ENCODE results near the gene HBS1L. TPM values are rescaled to one million over a fixed set of nuclear protein-coding genes. Genes with fewer than 3 reads are reported as not detected.

Gene HBS1L
- total RNA-seq, 2 experiments from 2014 or later = 71.5 to 74.7 TPM

- no peak overlapping the region for H3K27ac Mint-ChIP-seq
- no peaks in the 10 kb centered on the region for H3K9me3 Mint-ChIP-seq
- H3K4me3 Mint-ChIP-seq = no peak overlapping the region
- DNase-seq = no peak
- ChIA-PET CTCF (interaction anchor here (0.8 kb wide), 1 partner anchor 8 kb away, joined by 3 read pairs; no protein-coding TSS in a partner anchor), POLR2A (no interaction called here)
- H3K36me3 Mint-ChIP-seq (ENCODE audit: low read depth) = no peaks in the 10 kb centered on the region
- no peaks in the 10 kb centered on the region for H3K27me3 Mint-ChIP-seq
- peaks cover 3% of the 10 kb centered on the region for H3K4me1 Mint-ChIP-seq
Observed at GRCh38 chr6:134932535-134933470, 121.8 kb downstream of the HBS1L start.

- POLR2A ChIA-PET = no interaction called here
- CTCF ChIA-PET = interaction anchor here (0.8 kb wide), 1 partner anchor 9 kb away, joined by 3 read pairs; no protein-coding TSS in a partner anchor
- H3K4me1 Mint-ChIP-seq = peaks cover 6% of the 10 kb centered on the region
- H3K4me3 Mint-ChIP-seq = no peak overlapping the region
- no peaks in the 10 kb centered on the region for H3K9me3 Mint-ChIP-seq
- H3K27ac Mint-ChIP-seq = no peak overlapping the region
- no peak for DNase-seq
- H3K27me3 Mint-ChIP-seq = no peaks in the 10 kb centered on the region
- H3K36me3 Mint-ChIP-seq (ENCODE audit: low read depth) = no peaks in the 10 kb centered on the region
Observed at GRCh38 chr6:134932098-134932497, 122.5 kb downstream of the HBS1L start.

- Mint-ChIP-seq H3K4me3 (no peak overlapping the region), H3K27ac (no peak overlapping the region), H3K9me3 (no peaks in the 10 kb centered on the region), H3K36me3 (ENCODE audit: low read depth) (no peaks in the 10 kb centered on the region), H3K4me1 (peaks cover 6% of the 10 kb centered on the region), H3K27me3 (no peaks in the 10 kb centered on the region)
- POLR2A ChIA-PET = interaction anchor here (0.6 kb wide), 1 partner anchor 283 kb away, joined by 3 read pairs; no protein-coding TSS in a partner anchor
- no peak for DNase-seq
- CTCF ChIA-PET = interaction anchor here (0.6 kb wide), 1 partner anchor 11 kb away, joined by 3 read pairs; no protein-coding TSS in a partner anchor
Observed at GRCh38 chr6:134930463-134930862, 124.2 kb downstream of the HBS1L start.

- H3K36me3 Mint-ChIP-seq (ENCODE audit: low read depth) = no peaks in the 10 kb centered on the region
- CTCF ChIA-PET = interaction anchor here (1.0 kb wide), 2 partner anchors 9 to 19 kb away, joined by 3 read pairs; no protein-coding TSS in a partner anchor
- POLR2A ChIA-PET = no interaction called here
Observed at GRCh38 chr6:134928151-134928900, 126.3 kb downstream of the HBS1L start.

GRCh38 chr6:134925800-134926199, 128.8 kb downstream of the HBS1L start:
- DNase-seq = no peak
- Mint-ChIP-seq H3K4me1 (peaks cover 6% of the 10 kb centered on the region), H3K9me3 (no peaks in the 10 kb centered on the region), H3K36me3 (ENCODE audit: low read depth) (no peaks in the 10 kb centered on the region), H3K27me3 (no peaks in the 10 kb centered on the region), H3K4me3 (no peak overlapping the region), H3K27ac (no peak overlapping the region)
- POLR2A ChIA-PET = no interaction called here
- CTCF ChIA-PET = interaction anchor here (0.6 kb wide), 1 partner anchor 844 kb away, joined by 3 read pairs; no protein-coding TSS in a partner anchor

More at GRCh38 chr6:134928151-134928900, 126.3 kb downstream of the HBS1L start:
- no peak for DNase-seq
- H3K4me1 Mint-ChIP-seq = peaks cover 6% of the 10 kb centered on the region
- no peak overlapping the region for H3K4me3 Mint-ChIP-seq
- H3K27me3 Mint-ChIP-seq = no peaks in the 10 kb centered on the region
- no peaks in the 10 kb centered on the region for H3K9me3 Mint-ChIP-seq
- no peak overlapping the region for H3K27ac Mint-ChIP-seq

DNA sequence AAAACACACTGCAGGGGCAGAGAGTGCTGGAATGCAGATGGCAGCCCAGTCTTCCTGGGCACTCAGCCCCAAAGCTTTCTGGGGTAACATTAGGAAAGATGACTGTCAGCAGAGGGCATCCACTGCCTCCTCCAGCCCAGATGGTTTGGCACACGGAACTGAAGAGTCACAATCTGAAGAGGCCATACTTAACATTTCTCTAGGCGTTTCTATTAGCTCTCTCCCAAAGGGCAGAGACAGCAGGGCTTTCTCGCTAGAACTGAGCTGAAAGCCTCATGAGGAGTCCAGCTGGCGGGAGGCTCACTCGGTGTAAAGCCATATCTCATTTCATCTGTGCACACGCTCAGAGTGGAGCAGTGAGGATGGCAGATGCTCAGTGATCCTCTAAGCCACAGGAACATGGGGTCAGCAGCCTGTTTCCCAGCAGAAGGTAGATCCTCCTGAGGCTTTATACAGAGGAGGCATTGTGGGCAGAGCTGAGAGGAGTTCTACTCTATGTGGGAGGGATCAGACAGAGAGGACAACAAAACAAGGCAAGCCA, 132.8 kb downstream of the HBS1L start:
- no peak overlapping the region for H3K4me3 Mint-ChIP-seq
- ChIA-PET POLR2A (no interaction called here), CTCF (interaction anchor here (1.1 kb wide), 1 partner anchor 13 kb away, joined by 3 read pairs; no protein-coding TSS in a partner anchor)
- no peaks in the 10 kb centered on the region for H3K4me1 Mint-ChIP-seq
- H3K27ac Mint-ChIP-seq = no peak overlapping the region
- H3K9me3 Mint-ChIP-seq = no peaks in the 10 kb centered on the region
- H3K36me3 Mint-ChIP-seq (ENCODE audit: low read depth) = no peaks in the 10 kb centered on the region
- no peaks in the 10 kb centered on the region for H3K27me3 Mint-ChIP-seq
- DNase-seq = no peak

- DNase-seq = no peak
Observed at GRCh38 chr6:134921276-134921675, 133.3 kb downstream of the HBS1L start.

DNA sequence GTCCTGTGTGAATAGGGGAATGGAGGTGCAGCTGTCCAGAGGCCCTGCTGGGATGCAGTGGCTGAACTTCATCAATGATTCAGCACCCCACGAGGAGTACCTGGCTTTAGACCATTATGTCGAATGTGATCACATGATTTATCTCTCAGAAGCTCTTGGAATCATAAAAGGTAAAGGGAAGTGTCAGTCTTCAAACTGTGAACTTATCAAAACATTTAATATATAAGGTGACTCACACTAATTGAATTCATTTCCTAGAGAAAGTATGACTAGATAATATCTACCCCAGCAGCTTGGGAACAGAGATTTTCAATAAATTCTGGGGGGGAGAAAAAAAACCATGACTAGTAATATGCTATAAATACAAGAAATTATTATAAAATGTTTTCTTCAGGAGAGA, 134.2 kb downstream of the HBS1L start:
- CTCF ChIA-PET = interaction anchor here (0.8 to 1.4 kb wide), 4 partner anchors 11 to 568 kb away, joined by 3 read pairs; no protein-coding TSS in a partner anchor
- H3K9me3 Mint-ChIP-seq = no peaks in the 10 kb centered on the region
- no peaks in the 10 kb centered on the region for H3K27me3 Mint-ChIP-seq
- no peak overlapping the region for H3K27ac Mint-ChIP-seq
- POLR2A ChIA-PET = no interaction called here
- H3K4me1 Mint-ChIP-seq = no peaks in the 10 kb centered on the region
- no peaks in the 10 kb centered on the region for H3K36me3 Mint-ChIP-seq (ENCODE audit: low read depth)
- no peak overlapping the region for H3K4me3 Mint-ChIP-seq
- no peak for DNase-seq

More at GRCh38 chr6:134921276-134921675, 133.3 kb downstream of the HBS1L start:
- H3K36me3 Mint-ChIP-seq (ENCODE audit: low read depth) = no peaks in the 10 kb centered on the region
- no peak overlapping the region for H3K27ac Mint-ChIP-seq
- H3K4me3 Mint-ChIP-seq = no peak overlapping the region
- H3K4me1 Mint-ChIP-seq = no peaks in the 10 kb centered on the region
- H3K27me3 Mint-ChIP-seq = no peaks in the 10 kb centered on the region
- H3K9me3 Mint-ChIP-seq = no peaks in the 10 kb centered on the region
- CTCF ChIA-PET = interaction anchor here (0.8 to 1.4 kb wide), 3 partner anchors 14 to 109 kb away, joined by 3 read pairs; no protein-coding TSS in a partner anchor
- POLR2A ChIA-PET = no interaction called here

- Mint-ChIP-seq H3K4me3 (no peak overlapping the region), H3K4me1 (no peaks in the 10 kb centered on the region), H3K36me3 (ENCODE audit: low read depth) (no peaks in the 10 kb centered on the region), H3K9me3 (no peaks in the 10 kb centered on the region), H3K27me3 (no peaks in the 10 kb centered on the region), H3K27ac (no peak overlapping the region)
- CTCF ChIA-PET = interaction anchor here (0.9 to 1.5 kb wide), 6 partner anchors 10 to 807 kb away, joined by 3 to 6 read pairs (median 4); no protein-coding TSS in a partner anchor
- POLR2A ChIA-PET = no interaction called here
- DNase-seq = no peak
Observed at GRCh38 chr6:134918418-134918961, 136.1 kb downstream of the HBS1L start.

DNA sequence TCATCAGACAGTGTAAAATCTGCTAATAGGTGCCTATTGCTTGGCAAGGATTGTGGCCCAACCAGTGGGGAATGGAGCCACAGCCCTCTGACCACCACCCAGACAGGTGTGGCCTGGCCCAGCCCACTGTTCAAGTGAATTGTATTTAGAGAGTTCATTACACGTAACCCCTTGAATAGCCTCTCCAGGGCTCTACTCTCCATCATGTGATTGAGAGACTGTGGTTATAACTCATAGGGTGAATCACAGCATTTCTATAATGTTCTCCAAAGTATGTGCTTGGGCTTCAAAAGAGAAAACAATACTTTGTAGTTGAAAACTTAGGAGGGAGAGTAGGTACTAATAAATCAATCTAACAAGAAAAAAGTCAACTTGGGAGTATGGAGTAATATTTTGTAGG, 143.1 kb downstream of the HBS1L start:
- H3K4me1 Mint-ChIP-seq = no peaks in the 10 kb centered on the region
- no peak overlapping the region for H3K4me3 Mint-ChIP-seq
- CTCF ChIA-PET = no interaction called here
- peaks cover 2% of the 10 kb centered on the region for H3K27me3 Mint-ChIP-seq
- H3K27ac Mint-ChIP-seq = no peak overlapping the region
- H3K9me3 Mint-ChIP-seq = no peaks in the 10 kb centered on the region
- POLR2A ChIA-PET = no interaction called here
- no peak for DNase-seq
- H3K36me3 Mint-ChIP-seq (ENCODE audit: low read depth) = no peaks in the 10 kb centered on the region

- no peak overlapping the region for H3K4me3 Mint-ChIP-seq
- no peak for DNase-seq
- H3K27ac Mint-ChIP-seq = no peak overlapping the region
- H3K4me1 Mint-ChIP-seq = no peaks in the 10 kb centered on the region
- ChIA-PET CTCF (no interaction called here), POLR2A (no interaction called here)
- H3K27me3 Mint-ChIP-seq = peaks cover 2% of the 10 kb centered on the region
- H3K36me3 Mint-ChIP-seq (ENCODE audit: low read depth) = no peaks in the 10 kb centered on the region
- H3K9me3 Mint-ChIP-seq = no peaks in the 10 kb centered on the region
Observed at GRCh38 chr6:134910593-134910935, 144.1 kb downstream of the HBS1L start.
